Measurements from ENCODE around the gene AGXT2.

- TF ChIP-seq CTCF (IDR thresholded peaks at IDR 0.05) (no peak), EP300 (IDR thresholded peaks at IDR 0.05) (no peak)
These were observed 38.7 kb downstream of the AGXT2 start for GRCh38 chr5:35009019-35009418.
